Left lung (tissue), 10 donors: ENCODE data around the gene BMPR2. TPM values are rescaled to one million over a fixed set of nuclear protein-coding genes. Genes with fewer than 3 reads are reported as not detected.
"Not testable (repeated sequence)": the region's sequence is repeated elsewhere in the genome, so short reads cannot be mapped to it uniquely, and the experiment has no call there.

Experiments
- ATAC-seq: fragments of 200-7000 bp; cut with Tn5 transposase; one replicate; pipeline ENCODE4 v1.9.1; 2020; ENCODE audit warnings: moderate library complexity
- DNase-seq, 4 donors: peaks; one replicate each; pipeline ENCODE4 v3.0.0-alpha.2; 2013 to 2020
- H3K27ac ChIP-seq, 2 donors: fragments of 200-600 bp; sonication (generic) in 1 of 2; one replicate each; pipeline versions ENCODE4 v1.5.0 to v1.8.0; 2020 to 2021
- H3K27me3 ChIP-seq, 2 donors: fragments of 200-600 bp; sonication (generic) in 1 of 2; one replicate each; pipeline versions ENCODE4 v1.5.0 to v1.8.0; 2020 to 2021
- H3K36me3 ChIP-seq, 2 donors: fragments of 200-600 bp; sonication (generic) in 1 of 2; one replicate each; pipeline versions ENCODE4 v1.5.0 to v1.8.0; 2020 to 2021
- H3K4me1 ChIP-seq, 2 donors: fragments of 200-600 bp; one replicate each; pipeline ENCODE4 v1.8.0; 2021
- H3K4me3 ChIP-seq, 2 donors: fragments of 200-600 bp; sonication (generic) in 1 of 2; one replicate each; pipeline versions ENCODE4 v1.5.0 to v1.8.0; 2020 to 2021; ENCODE audit warnings: mild to moderate bottlenecking in 1 of 2
- H3K9me3 ChIP-seq, 2 donors: fragments of 200-600 bp; sonication (generic) in 1 of 2; one replicate each; pipeline versions ENCODE4 v1.5.0 to v1.8.0; 2020 to 2021
- CTCF ChIP-seq, 2 donors: fragments of 200-600 bp; sonication (generic) in 1 of 2; IDR thresholded peaks; one replicate each; pipeline versions ENCODE4 v1.5.0 to v1.8.0; 2021; ENCODE audit warnings: antibody characterized with exemption in 2 of 2
- intact Hi-C, 2 donors: fragments of 100-400 bp; cut with DNase I; formaldehyde crosslinking; loops; one replicate each; pipeline versions ENCODE4 v1.11.2 to v1.14.2; 2022
- polyA plus RNA-seq, 6 donors: library from polyadenylated mRNA; unstranded; fragments of 120-200 nt; gene quantifications; one replicate each; pipeline ENCODE4 v1.2.1, GENCODE V29; 2013; ENCODE audit not compliant: insufficient read length in 6 of 6
- total RNA-seq, 2 donors: library from RNA; stranded (reverse); fragmentation: NEBNext Ultra II Directional; extraction: Animal tissue kit (Norgen Biotek cat#: 25700); gene quantifications; one replicate each; pipeline ENCODE4 v1.2.1, GENCODE V29; 2021
- donor health status: DM: no; HTN: yes; CAD: no.
- donor health status: DM: no; HTN: no; CAD: no.

Gene BMPR2
- total and polyA plus RNA-seq, 8 donors = 68.3 to 99.7 (median 83.6) TPM

GRCh38 chr2:202548240-202548639, 172.1 kb downstream of the BMPR2 start:
- intact Hi-C loops = no loop called here
- DNase-seq (no peak), ATAC-seq (no peak)
- no peak for TF ChIP-seq CTCF (IDR thresholded peaks at IDR 0.05)
- no peaks in the 10 kb centered on the region for H3K9me3 ChIP-seq
- H3K4me1 ChIP-seq = no peaks in the 10 kb centered on the region
- no peak overlapping the region for H3K4me3 ChIP-seq
- H3K27me3 ChIP-seq = no peaks in the 10 kb centered on the region
- H3K36me3 ChIP-seq = peaks cover 0 to 18% of the 10 kb centered on the region in 2 donors
- no peak overlapping the region for H3K27ac ChIP-seq

- DNase-seq, H3K27ac ChIP-seq, H3K4me3 ChIP-seq, H3K27me3 ChIP-seq, H3K9me3 ChIP-seq, ATAC-seq, intact Hi-C loops, H3K4me1 ChIP-seq: not testable (repeated sequence)
- peaks cover 0 to 45% of the 10 kb centered on the region in 2 donors for H3K36me3 ChIP-seq
Observed at GRCh38 chr2:202551000-202551399, 174.9 kb downstream of the BMPR2 start.

- Histone ChIP-seq H3K27me3 (no peaks in the 10 kb centered on the region), H3K9me3 (no peaks in the 10 kb centered on the region), H3K27ac (no peak overlapping the region), H3K4me3 (no peak overlapping the region), H3K36me3 (peaks cover 0 to 67% of the 10 kb centered on the region in 2 donors), H3K4me1 (no peaks in the 10 kb centered on the region)
- DNase-seq (no peak), ATAC-seq (no peak)
- intact Hi-C loops = no loop called here
- no peak for TF ChIP-seq CTCF (IDR thresholded peaks at IDR 0.05)
Observed at GRCh38 chr2:202555356-202555755, 179.2 kb downstream of the BMPR2 start.

- no peak overlapping the region for H3K27ac ChIP-seq
- H3K27me3 ChIP-seq = no peaks in the 10 kb centered on the region
- H3K9me3 ChIP-seq = no peaks in the 10 kb centered on the region
- intact Hi-C loops = no loop called here
- DNase-seq = no peak
- no peak for ATAC-seq
- TF ChIP-seq CTCF (IDR thresholded peaks at IDR 0.05) = no peak
- H3K4me3 ChIP-seq = no peak overlapping the region
- peaks cover 0 to 41% of the 10 kb centered on the region in 2 donors for H3K36me3 ChIP-seq
- no peaks in the 10 kb centered on the region for H3K4me1 ChIP-seq
Observed at GRCh38 chr2:202560200-202560599, 184.1 kb downstream of the BMPR2 start.

- Histone ChIP-seq H3K4me1 (no peaks in the 10 kb centered on the region), H3K27me3 (no peaks in the 10 kb centered on the region), H3K27ac (no peak overlapping the region), H3K4me3 (no peak overlapping the region), H3K36me3 (peaks cover 0 to 10% of the 10 kb centered on the region in 2 donors), H3K9me3 (no peaks in the 10 kb centered on the region)
- ATAC-seq (no peak), DNase-seq (no peak)
- intact Hi-C loops = no loop called here
- no peak for TF ChIP-seq CTCF (IDR thresholded peaks at IDR 0.05)
Observed at GRCh38 chr2:202564226-202564625, 188.1 kb downstream of the BMPR2 start.

GRCh38 chr2:202566286-202566685, 190.2 kb downstream of the BMPR2 start:
- Histone ChIP-seq H3K9me3 (no peaks in the 10 kb centered on the region), H3K27ac (no peak overlapping the region), H3K36me3 (no peaks in the 10 kb centered on the region), H3K4me1 (no peaks in the 10 kb centered on the region), H3K4me3 (no peak overlapping the region), H3K27me3 (no peaks in the 10 kb centered on the region)
- TF ChIP-seq CTCF (IDR thresholded peaks at IDR 0.05) = no peak
- intact Hi-C loops = no loop called here
- DNase-seq = no peak
- no peak for ATAC-seq
